Liver (tissue), 9 donors: ENCODE measurements around the gene TTC28. TPM values are rescaled to one million over a fixed set of nuclear protein-coding genes. Genes with fewer than 3 reads are reported as not detected.

ENCODE experiments used
- DNase-seq: peaks from one replicate; pipeline ENCODE4 v3.0.0-alpha.2; 2017; ENCODE audit warnings: low spot score
- H3K27ac ChIP-seq, 2 donors: one replicate each; pipeline ENCODE4 v1.7.0; 2013; ENCODE audit warnings: inconsistent platforms in 2 of 2, low read length in 2 of 2, control low read depth in 1 of 2, low read depth in 1 of 2, mild to moderate bottlenecking in 1 of 2
- H3K27me3 ChIP-seq, 4 donors: one replicate each; pipeline versions ENCODE4 v1.6.1 to v1.7.0; 2013; ENCODE audit warnings: low read length in 3 of 4, inconsistent platforms in 1 of 4, mild to moderate bottlenecking in 1 of 4, moderate library complexity in 1 of 4; ENCODE audit not compliant: control insufficient read depth in 4 of 4, insufficient read depth in 4 of 4
- H3K36me3 ChIP-seq, 4 donors: one replicate each; pipeline versions ENCODE4 v1.6.1 to v1.7.0; 2013; ENCODE audit warnings: low read length in 3 of 4, mild to moderate bottlenecking in 3 of 4, low read depth in 1 of 4, moderate library complexity in 1 of 4; ENCODE audit not compliant: control insufficient read depth in 4 of 4, insufficient read depth in 3 of 4
- H3K4me1 ChIP-seq, 4 donors: one replicate each; pipeline versions ENCODE4 v1.6.1 to v1.7.0; 2013; ENCODE audit warnings: low read length in 3 of 4, mild to moderate bottlenecking in 3 of 4, moderate library complexity in 1 of 4; ENCODE audit not compliant: control insufficient read depth in 4 of 4, insufficient read depth in 4 of 4
- H3K4me3 ChIP-seq, 3 donors: one replicate each; pipeline versions ENCODE4 v1.6.1 to v1.7.0; 2013; ENCODE audit warnings: low read length in 3 of 3, control low read depth in 1 of 3, low read depth in 1 of 3, mild to moderate bottlenecking in 1 of 3
- H3K9ac ChIP-seq, 2 donors: one replicate each; pipeline ENCODE4 v1.7.0; 2013; ENCODE audit warnings: low read length in 2 of 2, mild to moderate bottlenecking in 2 of 2, moderate library complexity in 2 of 2, control low read depth in 1 of 2, low read depth in 1 of 2
- H3K9me3 ChIP-seq, 4 donors: one replicate each; pipeline versions ENCODE4 v1.6.1 to v1.7.0; 2013; ENCODE audit warnings: low read length in 3 of 4; ENCODE audit not compliant: control insufficient read depth in 4 of 4
- EGR1 ChIP-seq, 2 donors: IDR thresholded peaks; 2 replicates each; pipeline ENCODE4 v1.6.1; 2016 to 2018; ENCODE audit warnings: antibody characterized with exemption in 2 of 2, low read depth in 2 of 2
- FOXA2 ChIP-seq: IDR thresholded peaks from 2 replicates; pipeline ENCODE4 v1.6.1; 2016; ENCODE audit warnings: antibody characterized with exemption
- GABPA ChIP-seq, 2 donors: IDR thresholded peaks in 1 of 2; conservative IDR thresholded peaks in 1 of 2; 2 replicates each; pipeline ENCODE4 v1.6.1; 2016; ENCODE audit warnings: antibody characterized with exemption in 2 of 2, mild to moderate bottlenecking in 1 of 2, moderate library complexity in 1 of 2
- HNF4A ChIP-seq, 2 donors: conservative IDR thresholded peaks; 2 replicates each; pipeline ENCODE4 v1.6.1; 2016; ENCODE audit warnings: antibody characterized with exemption in 2 of 2, mild to moderate bottlenecking in 2 of 2
- HNF4G ChIP-seq: IDR thresholded peaks from 2 replicates; pipeline ENCODE4 v1.6.1; 2016; ENCODE audit warnings: antibody characterized with exemption
- JUND ChIP-seq, 2 donors: IDR thresholded peaks; 2 replicates each; pipeline ENCODE4 v1.6.1; 2016; ENCODE audit warnings: antibody characterized with exemption in 2 of 2
- NR2F2 ChIP-seq: IDR thresholded peaks from 2 replicates; pipeline ENCODE4 v1.6.1; 2016; ENCODE audit warnings: antibody characterized with exemption
- RAD21 ChIP-seq, 2 donors: IDR thresholded peaks; 2 replicates each; pipeline ENCODE4 v1.6.1; 2016; ENCODE audit warnings: antibody characterized with exemption in 2 of 2, mild to moderate bottlenecking in 2 of 2
- TAF1 ChIP-seq: conservative IDR thresholded peaks from 2 replicates; pipeline ENCODE4 v1.6.1; 2016; ENCODE audit warnings: antibody characterized with exemption, mild to moderate bottlenecking
- YY1 ChIP-seq: IDR thresholded peaks from 2 replicates; pipeline ENCODE4 v1.6.1; 2016; ENCODE audit warnings: antibody characterized with exemption, mild to moderate bottlenecking
- WGBS: extraction: QIAGEN DNeasy Blood & Tissue Kit; methylation state at CpG from one replicate; pipeline ENCODE4 v1.1.7; 2013; 5-methylcytosine and 5-hydroxymethylcytosine counted together
- polyA plus RNA-seq, 2 donors: library from polyadenylated mRNA; stranded (reverse) in 1 of 2; unstranded in 1 of 2; fragments of 200-250 nt in 1 of 2; fragments of >200 nt in 1 of 2; fragmentation: Nextera tagmentation in 1 of 2; extraction: Ambion mirVana in 1 of 2; gene quantifications; one replicate each; pipeline versions ENCODE4 v1.2.1 to v1.2.3, GENCODE V29; 2013 to 2015
- total RNA-seq, 2 donors: library from RNA; depleted of rRNA; stranded (reverse); fragments of >200 nt; gene quantifications; one replicate each; pipeline ENCODE4 v1.2.3, GENCODE V29; 2014
- TF ChIP-seq, protein P1 (sequence below): IDR thresholded peaks from 2 replicates; pipeline ENCODE4 v1.6.1; 2016; ENCODE audit warnings: antibody characterized with exemption, mild to moderate bottlenecking
- TF ChIP-seq, protein P2 (sequence below): IDR thresholded peaks from 2 replicates; pipeline ENCODE4 v1.6.1; 2016; ENCODE audit warnings: antibody characterized with exemption
- TF ChIP-seq, protein P3 (sequence below): IDR thresholded peaks from 2 replicates; pipeline ENCODE4 v1.6.1; 2016; ENCODE audit warnings: antibody characterized with exemption
- donor health status: healthy.
- donor health status: healthy.
- donor health status: healthy.
- donor health status: healthy.
- donor health status: healthy.

TTC28 gene
- total and polyA plus RNA-seq, 4 donors = 4.2 to 19.4 (median 5.9) TPM

DNA sequence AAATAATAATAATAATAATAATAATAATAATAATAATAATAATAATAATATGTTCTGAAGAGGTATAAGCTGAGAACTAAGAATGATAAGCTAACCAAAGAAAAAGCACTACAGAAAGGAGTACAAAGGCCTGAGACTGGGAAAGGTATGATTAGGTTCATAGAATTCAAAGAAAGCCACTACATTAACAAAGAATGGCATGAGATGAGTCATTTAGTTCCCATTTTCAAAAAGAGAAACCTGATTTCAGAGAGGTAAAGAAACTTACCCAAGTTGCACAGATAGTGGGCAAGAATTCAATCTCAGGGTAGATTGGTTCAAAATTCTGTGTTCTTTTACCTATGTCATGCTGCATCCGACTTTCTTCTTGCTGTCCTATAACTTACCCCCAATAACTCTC is 350.9 kb downstream of the TTC28 start:
- no peak for DNase-seq
- TF ChIP-seq HNF4A (conservative IDR thresholded peaks at IDR 0.05) = no peak
- TF ChIP-seq NR2F2 = no peak
- TF ChIP-seq RAD21 (IDR thresholded peaks at IDR 0.05) = no peak
- TF ChIP-seq, protein P1, sequence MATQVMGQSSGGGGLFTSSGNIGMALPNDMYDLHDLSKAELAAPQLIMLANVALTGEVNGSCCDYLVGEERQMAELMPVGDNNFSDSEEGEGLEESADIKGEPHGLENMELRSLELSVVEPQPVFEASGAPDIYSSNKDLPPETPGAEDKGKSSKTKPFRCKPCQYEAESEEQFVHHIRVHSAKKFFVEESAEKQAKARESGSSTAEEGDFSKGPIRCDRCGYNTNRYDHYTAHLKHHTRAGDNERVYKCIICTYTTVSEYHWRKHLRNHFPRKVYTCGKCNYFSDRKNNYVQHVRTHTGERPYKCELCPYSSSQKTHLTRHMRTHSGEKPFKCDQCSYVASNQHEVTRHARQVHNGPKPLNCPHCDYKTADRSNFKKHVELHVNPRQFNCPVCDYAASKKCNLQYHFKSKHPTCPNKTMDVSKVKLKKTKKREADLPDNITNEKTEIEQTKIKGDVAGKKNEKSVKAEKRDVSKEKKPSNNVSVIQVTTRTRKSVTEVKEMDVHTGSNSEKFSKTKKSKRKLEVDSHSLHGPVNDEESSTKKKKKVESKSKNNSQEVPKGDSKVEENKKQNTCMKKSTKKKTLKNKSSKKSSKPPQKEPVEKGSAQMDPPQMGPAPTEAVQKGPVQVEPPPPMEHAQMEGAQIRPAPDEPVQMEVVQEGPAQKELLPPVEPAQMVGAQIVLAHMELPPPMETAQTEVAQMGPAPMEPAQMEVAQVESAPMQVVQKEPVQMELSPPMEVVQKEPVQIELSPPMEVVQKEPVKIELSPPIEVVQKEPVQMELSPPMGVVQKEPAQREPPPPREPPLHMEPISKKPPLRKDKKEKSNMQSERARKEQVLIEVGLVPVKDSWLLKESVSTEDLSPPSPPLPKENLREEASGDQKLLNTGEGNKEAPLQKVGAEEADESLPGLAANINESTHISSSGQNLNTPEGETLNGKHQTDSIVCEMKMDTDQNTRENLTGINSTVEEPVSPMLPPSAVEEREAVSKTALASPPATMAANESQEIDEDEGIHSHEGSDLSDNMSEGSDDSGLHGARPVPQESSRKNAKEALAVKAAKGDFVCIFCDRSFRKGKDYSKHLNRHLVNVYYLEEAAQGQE = no peak
- TF ChIP-seq YY1 = no peak
- no peak for TF ChIP-seq TAF1
- TF ChIP-seq EGR1 (IDR thresholded peaks at IDR 0.05; ENCODE audit: low read depth in 2 of 2) = no peak
- TF ChIP-seq, protein P2, sequence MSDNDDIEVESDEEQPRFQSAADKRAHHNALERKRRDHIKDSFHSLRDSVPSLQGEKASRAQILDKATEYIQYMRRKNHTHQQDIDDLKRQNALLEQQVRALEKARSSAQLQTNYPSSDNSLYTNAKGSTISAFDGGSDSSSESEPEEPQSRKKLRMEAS = no peak
- no peak for TF ChIP-seq GABPA (IDR thresholded peaks at IDR 0.05 in 1 of 2, conservative IDR thresholded peaks at IDR 0.05 in 1 of 2)
- H3K4me3 ChIP-seq = no peak overlapping the region
- no peak overlapping the region for H3K27ac ChIP-seq
- no peaks in the 10 kb centered on the region for H3K36me3 ChIP-seq
- H3K27me3 ChIP-seq = no peaks in the 10 kb centered on the region
- H3K4me1 ChIP-seq = no peaks in the 10 kb centered on the region
- no peak overlapping the region for H3K9ac ChIP-seq
- H3K9me3 ChIP-seq = no peaks in the 10 kb centered on the region
- WGBS = 98% methylated on average over 1 of the region's 1 CpG

DNA sequence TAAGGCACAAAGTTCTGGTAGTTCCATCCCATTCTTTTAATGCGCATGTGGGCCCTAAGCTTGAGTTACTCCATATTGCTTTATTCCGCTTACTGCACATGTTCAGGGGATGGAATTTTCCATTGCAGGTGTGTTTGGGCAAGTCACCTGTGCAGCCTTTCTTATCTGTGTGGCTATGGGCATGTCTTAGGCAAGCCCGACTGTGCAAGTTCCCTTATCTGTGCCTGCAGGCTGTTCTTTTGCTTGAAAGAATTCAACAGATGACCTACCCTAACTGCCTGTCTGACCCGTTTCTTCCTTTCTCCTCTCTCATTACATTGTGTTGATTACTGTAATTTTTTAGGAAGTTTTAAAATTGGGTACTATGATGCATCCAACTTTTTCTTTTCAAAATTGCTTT is 363.6 kb downstream of the TTC28 start:
- H3K4me3 ChIP-seq = no peak overlapping the region
- DNase-seq = no peak
- TF ChIP-seq FOXA2 = no peak
- TF ChIP-seq, protein P1 = no peak
- no peak for TF ChIP-seq HNF4G
- no peak for TF ChIP-seq JUND (IDR thresholded peaks at IDR 0.05)
- TF ChIP-seq RAD21 (IDR thresholded peaks at IDR 0.05) = no peak
- TF ChIP-seq, protein P3, sequence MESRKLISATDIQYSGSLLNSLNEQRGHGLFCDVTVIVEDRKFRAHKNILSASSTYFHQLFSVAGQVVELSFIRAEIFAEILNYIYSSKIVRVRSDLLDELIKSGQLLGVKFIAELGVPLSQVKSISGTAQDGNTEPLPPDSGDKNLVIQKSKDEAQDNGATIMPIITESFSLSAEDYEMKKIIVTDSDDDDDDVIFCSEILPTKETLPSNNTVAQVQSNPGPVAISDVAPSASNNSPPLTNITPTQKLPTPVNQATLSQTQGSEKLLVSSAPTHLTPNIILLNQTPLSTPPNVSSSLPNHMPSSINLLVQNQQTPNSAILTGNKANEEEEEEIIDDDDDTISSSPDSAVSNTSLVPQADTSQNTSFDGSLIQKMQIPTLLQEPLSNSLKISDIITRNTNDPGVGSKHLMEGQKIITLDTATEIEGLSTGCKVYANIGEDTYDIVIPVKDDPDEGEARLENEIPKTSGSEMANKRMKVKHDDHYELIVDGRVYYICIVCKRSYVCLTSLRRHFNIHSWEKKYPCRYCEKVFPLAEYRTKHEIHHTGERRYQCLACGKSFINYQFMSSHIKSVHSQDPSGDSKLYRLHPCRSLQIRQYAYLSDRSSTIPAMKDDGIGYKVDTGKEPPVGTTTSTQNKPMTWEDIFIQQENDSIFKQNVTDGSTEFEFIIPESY = no peak
- TF ChIP-seq, protein P2 = no peak
- no peak for TF ChIP-seq YY1
- H3K9ac ChIP-seq = no peak overlapping the region
- H3K27me3 ChIP-seq = no peaks in the 10 kb centered on the region
- no peaks in the 10 kb centered on the region for H3K4me1 ChIP-seq
- 91% methylated on average over 4 of the region's 4 CpGs for WGBS
- no peak overlapping the region for H3K27ac ChIP-seq
- H3K9me3 ChIP-seq = no peaks in the 10 kb centered on the region
- H3K36me3 ChIP-seq = no peaks in the 10 kb centered on the region
